HG03457 (cell line): Measurements from ENCODE around the gene GCGR.

Experiments used
- ATAC-seq: cut with Tn5 transposase; IDR thresholded peaks from one replicate; pipeline ENCODE4 v1.9.1; 2021; ENCODE audit warnings: moderate number of reproducible peaks; ENCODE audit not compliant: unreplicated experiment

GCGR gene

GRCh38 chr17:81811705-81812570 is 8.0 kb downstream of the GCGR start:
- ATAC-seq: no peak

GRCh38 chr17:81812571-81813370 is 8.8 kb downstream of the GCGR start:
- ATAC-seq: no peak

- ATAC-seq: no peak
Observed at GRCh38 chr17:81813371-81813684, 9.4 kb downstream of the GCGR start.

- ATAC-seq: no peak
Observed at GRCh38 chr17:81813861-81814683, 10.1 kb downstream of the GCGR start.

GRCh38 chr17:81814748-81815645 is 11.0 kb downstream of the GCGR start:
- no peak for ATAC-seq

GRCh38 chr17:81815646-81815986 is 11.7 kb downstream of the GCGR start:
- ATAC-seq: no peak

GRCh38 chr17:81817758-81818147 is 13.8 kb downstream of the GCGR start:
- ATAC-seq: no peak

GRCh38 chr17:81819708-81820107 is 15.8 kb downstream of the GCGR start:
- ATAC-seq: no peak

GRCh38 chr17:81821147-81821546 is 17.2 kb downstream of the GCGR start:
- no peak for ATAC-seq

- ATAC-seq: no peak
Observed at GRCh38 chr17:81821603-81822311, 17.8 kb downstream of the GCGR start.

GRCh38 chr17:81822312-81822637 is 18.3 kb downstream of the GCGR start:
- no peak for ATAC-seq

- no peak for ATAC-seq
Observed at GRCh38 chr17:81822996-81823819, 19.3 kb downstream of the GCGR start.

GRCh38 chr17:81823820-81824550 is 20.0 kb downstream of the GCGR start:
- ATAC-seq: no peak

GRCh38 chr17:81824595-81824994 is 20.6 kb downstream of the GCGR start:
- no peak for ATAC-seq

GRCh38 chr17:81825841-81826466 is 22.0 kb downstream of the GCGR start:
- ATAC-seq: no peak

- ATAC-seq: no peak
Observed at GRCh38 chr17:81828656-81829055, 24.7 kb downstream of the GCGR start.

- ATAC-seq: no peak
Observed at GRCh38 chr17:81829858-81830257, 25.9 kb downstream of the GCGR start.

GRCh38 chr17:81831563-81831956 is 27.6 kb downstream of the GCGR start:
- no peak for ATAC-seq
